WTC11 (cell line): Measurements from ENCODE around the gene BCL2L12.

Experiments used
- CTCF ChIP-seq: fragments of 200-600 bp; IDR thresholded peaks from 2 replicates; pipeline ENCODE4 v1.8.0; 2022; ENCODE audit warnings: antibody characterized with exemption
- FOXJ3 ChIP-seq: sonication (generic); formaldehyde crosslinking; IDR thresholded peaks from 2 replicates; pipeline ENCODE4 v1.9.0; 2021; ENCODE audit warnings: missing genetic modification reagents, mild to moderate bottlenecking, borderline replicate concordance
- OVOL2 ChIP-seq: fragments of 250-450 bp; sonication (Bioruptor Pico); IDR thresholded peaks from 2 replicates; pipeline ENCODE4 v1.9.0; 2021; ENCODE audit warnings: mild to moderate bottlenecking, borderline replicate concordance
- SMAD3 ChIP-seq: sonication (generic); formaldehyde crosslinking; IDR thresholded peaks from 2 replicates; pipeline ENCODE4 v1.8.0; 2022; ENCODE audit warnings: missing genetic modification reagents, mild to moderate bottlenecking, borderline replicate concordance
- TP53 ChIP-seq: sonication (generic); formaldehyde crosslinking; IDR thresholded peaks from 2 replicates; pipeline ENCODE4 v1.8.1; 2023; ENCODE audit warnings: mild to moderate bottlenecking, missing genetic modification reagents

- TF ChIP-seq CTCF (no peak), SMAD3 (CRISPR knock-in tag) (peak; percentile 82; the same call in 1 of the 2 replicates), OVOL2 (CRISPR knock-in tag) (no peak), TP53 (CRISPR knock-in tag) (no peak), FOXJ3 (CRISPR knock-in tag) (0 out of 2 replicates have a peak, but pooled peaks have one; percentile 60)
These were observed 25.0 kb downstream of the BCL2L12 start, which contains the start of gene CPT1C for GRCh38 chr19:49690656-49691242.
